Measurements from ENCODE around the gene PIGZ. TPM values are rescaled to one million over a fixed set of nuclear protein-coding genes. Genes with fewer than 3 reads are reported as not detected.

PIGZ gene
- total RNA-seq, 2 donors from 2014 or later, result 0.22 to 0.31 TPM

DNA sequence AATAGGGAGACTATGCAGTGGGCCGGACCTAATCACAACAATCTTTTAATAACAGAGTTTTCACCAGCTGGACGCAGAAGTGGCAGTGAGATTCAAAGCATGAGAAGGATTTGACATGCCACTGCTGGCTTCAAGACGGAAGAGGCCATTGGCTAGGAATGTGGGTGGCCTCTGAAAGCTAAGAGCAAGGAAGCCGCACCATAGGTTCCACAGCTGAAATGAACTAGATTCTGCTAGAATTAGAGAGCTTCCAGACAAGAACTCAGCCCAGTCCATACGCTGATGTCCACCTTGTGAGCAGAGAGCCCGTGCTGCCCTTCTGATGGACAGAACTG, 19.4 kb downstream of the PIGZ start:
- H3K27ac ChIP-seq (ENCODE audit: low read depth, low read length), result no peak overlapping the region
- DNase-seq, result no peak
- H3K9me3 Mint-ChIP-seq, result no peaks in the 10 kb centered on the region
- no peaks in the 10 kb centered on the region for H3K9me3 ChIP-seq (ENCODE audit: control insufficient read depth, low read length)
- peaks cover 4% of the 10 kb centered on the region for H3K4me1 Mint-ChIP-seq
- no peaks in the 10 kb centered on the region for H3K4me1 ChIP-seq (ENCODE audit: control insufficient read depth, insufficient read depth, low read length)
- no peak overlapping the region for H3K4me3 ChIP-seq (ENCODE audit: low read length)
- WGBS, 2 experiments (ENCODE audit: insufficient coverage in 1 of 2, insufficient read length in 1 of 2), result 84 to 88% methylated on average over 5 to 6 of the region's 6 CpGs
- H3K27me3 ChIP-seq (ENCODE audit: control insufficient read depth, insufficient read depth, low read length, poor library complexity, severe bottlenecking), result peaks cover 48% of the 10 kb centered on the region
- H3K27me3 Mint-ChIP-seq (ENCODE audit: insufficient read depth), result peaks cover 37% of the 10 kb centered on the region
- H3K27ac Mint-ChIP-seq, result no peak overlapping the region
- TF ChIP-seq, protein P1, sequence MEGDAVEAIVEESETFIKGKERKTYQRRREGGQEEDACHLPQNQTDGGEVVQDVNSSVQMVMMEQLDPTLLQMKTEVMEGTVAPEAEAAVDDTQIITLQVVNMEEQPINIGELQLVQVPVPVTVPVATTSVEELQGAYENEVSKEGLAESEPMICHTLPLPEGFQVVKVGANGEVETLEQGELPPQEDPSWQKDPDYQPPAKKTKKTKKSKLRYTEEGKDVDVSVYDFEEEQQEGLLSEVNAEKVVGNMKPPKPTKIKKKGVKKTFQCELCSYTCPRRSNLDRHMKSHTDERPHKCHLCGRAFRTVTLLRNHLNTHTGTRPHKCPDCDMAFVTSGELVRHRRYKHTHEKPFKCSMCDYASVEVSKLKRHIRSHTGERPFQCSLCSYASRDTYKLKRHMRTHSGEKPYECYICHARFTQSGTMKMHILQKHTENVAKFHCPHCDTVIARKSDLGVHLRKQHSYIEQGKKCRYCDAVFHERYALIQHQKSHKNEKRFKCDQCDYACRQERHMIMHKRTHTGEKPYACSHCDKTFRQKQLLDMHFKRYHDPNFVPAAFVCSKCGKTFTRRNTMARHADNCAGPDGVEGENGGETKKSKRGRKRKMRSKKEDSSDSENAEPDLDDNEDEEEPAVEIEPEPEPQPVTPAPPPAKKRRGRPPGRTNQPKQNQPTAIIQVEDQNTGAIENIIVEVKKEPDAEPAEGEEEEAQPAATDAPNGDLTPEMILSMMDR (conservative IDR thresholded peaks at IDR 0.05), result no peak
- H3K36me3 Mint-ChIP-seq (ENCODE audit: low read depth), result peaks cover 2% of the 10 kb centered on the region
- peaks cover 3% of the 10 kb centered on the region for H3K36me3 ChIP-seq (ENCODE audit: control insufficient read depth, insufficient read depth, low read length)
- H3K4me3 Mint-ChIP-seq, result no peak overlapping the region
- H3K9ac ChIP-seq (ENCODE audit: extremely low read depth, low read length, poor library complexity, severe bottlenecking), result no peak overlapping the region

DNA sequence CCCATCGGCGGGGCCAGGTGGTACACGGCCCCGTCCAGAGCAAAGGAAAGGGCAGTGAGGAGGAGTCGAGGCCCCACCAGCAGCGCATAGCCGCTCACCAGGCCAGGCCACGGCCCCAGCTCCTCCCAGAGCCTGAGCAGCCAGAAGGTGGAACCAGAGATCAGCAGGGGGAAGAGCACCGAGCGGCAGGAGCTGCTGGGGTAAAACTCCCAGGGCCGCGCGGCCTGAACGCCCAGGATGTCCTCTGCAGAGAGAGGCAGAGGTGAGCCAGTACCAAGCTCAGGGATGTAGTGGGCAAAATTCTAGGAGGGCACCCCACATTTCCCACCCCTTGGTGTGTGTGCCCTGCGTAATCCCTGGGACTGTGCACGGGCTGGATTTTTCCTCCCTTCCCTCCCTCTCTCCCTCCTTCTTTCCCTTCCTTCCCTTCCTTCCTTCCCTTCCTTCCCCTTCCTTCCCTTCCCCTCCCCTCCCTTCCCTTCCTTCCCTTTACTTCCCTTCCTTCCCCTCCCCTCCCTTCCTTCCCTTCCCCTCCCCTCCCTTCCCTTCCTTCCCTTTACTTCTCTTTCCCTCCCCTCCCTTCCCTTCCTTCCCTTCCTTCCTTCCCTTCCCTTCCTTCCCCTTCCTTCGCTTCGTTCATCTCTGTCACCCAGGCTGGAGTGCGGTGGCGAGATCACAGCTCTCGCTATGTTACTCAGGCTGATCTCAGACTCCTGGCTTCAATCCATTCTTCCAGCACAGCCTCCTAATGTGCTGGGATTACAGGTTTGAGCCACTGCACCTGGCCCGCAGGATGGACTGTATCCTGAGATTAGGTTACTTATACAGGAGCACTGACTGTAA, 20.0 kb downstream of the PIGZ start:
- H3K27ac Mint-ChIP-seq, result no peak overlapping the region
- peak; percentile 85 for DNase-seq
- Histone ChIP-seq H3K9me3 (ENCODE audit: control insufficient read depth, low read length) (no peaks in the 10 kb centered on the region), H3K4me3 (ENCODE audit: low read length) (no peak overlapping the region), H3K9ac (ENCODE audit: extremely low read depth, low read length, poor library complexity, severe bottlenecking) (no peak overlapping the region), H3K36me3 (ENCODE audit: control insufficient read depth, insufficient read depth, low read length) (peaks cover 3% of the 10 kb centered on the region), H3K27me3 (ENCODE audit: control insufficient read depth, insufficient read depth, low read length, poor library complexity, severe bottlenecking) (peaks cover 42% of the 10 kb centered on the region), H3K27ac (ENCODE audit: low read depth, low read length) (no peak overlapping the region), H3K4me1 (ENCODE audit: control insufficient read depth, insufficient read depth, low read length) (no peaks in the 10 kb centered on the region)
- WGBS, 2 experiments (ENCODE audit: insufficient coverage in 1 of 2, insufficient read length in 1 of 2), result 75 to 87% methylated on average over 5 to 22 of the region's 22 CpGs
- H3K4me1 Mint-ChIP-seq, result peaks cover 10% of the 10 kb centered on the region
- H3K9me3 Mint-ChIP-seq, result no peaks in the 10 kb centered on the region
- TF ChIP-seq, protein P1 (conservative IDR thresholded peaks at IDR 0.05), result peak; percentile 65
- H3K4me3 Mint-ChIP-seq, result no peak overlapping the region
- peaks cover 2% of the 10 kb centered on the region for H3K36me3 Mint-ChIP-seq (ENCODE audit: low read depth)
- H3K27me3 Mint-ChIP-seq (ENCODE audit: insufficient read depth), result peaks cover 35% of the 10 kb centered on the region

DNA sequence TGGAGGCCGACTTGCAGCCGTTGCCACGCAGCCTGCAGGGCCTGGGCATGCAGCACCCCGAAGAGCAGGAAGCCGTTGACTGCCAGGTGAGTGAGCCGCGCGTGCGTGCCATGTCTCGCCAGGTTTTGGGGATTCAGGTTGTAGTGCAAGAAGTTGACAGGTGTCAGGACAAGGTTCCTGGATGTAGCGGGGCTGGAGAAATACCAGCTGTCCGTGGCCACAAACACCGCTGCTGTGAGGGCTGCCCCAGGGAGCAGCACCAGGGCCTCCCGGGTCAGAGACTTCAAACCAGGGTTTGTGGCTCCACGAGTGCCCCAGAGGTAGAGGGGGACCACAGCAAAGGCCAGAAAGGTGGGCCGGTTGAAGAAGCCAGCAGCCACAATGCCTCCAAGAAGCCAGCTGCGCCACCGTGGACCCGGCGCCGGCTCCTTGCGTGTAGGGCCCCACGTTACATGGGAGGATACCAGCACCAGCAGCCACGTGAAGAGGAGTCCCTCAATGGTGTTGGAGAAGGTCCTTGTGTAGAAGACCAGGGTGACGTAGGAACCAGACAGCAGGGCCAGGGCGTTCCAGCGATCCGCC, 20.7 kb downstream of the PIGZ start:
- peaks cover 2% of the 10 kb centered on the region for H3K36me3 Mint-ChIP-seq (ENCODE audit: low read depth)
- Histone ChIP-seq H3K4me3 (ENCODE audit: low read length) (no peak overlapping the region), H3K27me3 (ENCODE audit: control insufficient read depth, insufficient read depth, low read length, poor library complexity, severe bottlenecking) (peaks cover 35% of the 10 kb centered on the region), H3K4me1 (ENCODE audit: control insufficient read depth, insufficient read depth, low read length) (peaks cover 3% of the 10 kb centered on the region), H3K27ac (ENCODE audit: low read depth, low read length) (no peak overlapping the region), H3K36me3 (ENCODE audit: control insufficient read depth, insufficient read depth, low read length) (peaks cover 3% of the 10 kb centered on the region), H3K9ac (ENCODE audit: extremely low read depth, low read length, poor library complexity, severe bottlenecking) (no peak overlapping the region), H3K9me3 (ENCODE audit: control insufficient read depth, low read length) (no peaks in the 10 kb centered on the region)
- no peak overlapping the region for H3K4me3 Mint-ChIP-seq
- TF ChIP-seq, protein P1 (conservative IDR thresholded peaks at IDR 0.05), result no peak
- no peak for DNase-seq
- H3K4me1 Mint-ChIP-seq, result peaks cover 17% of the 10 kb centered on the region
- H3K27me3 Mint-ChIP-seq (ENCODE audit: insufficient read depth), result peaks cover 28% of the 10 kb centered on the region
- 90 to 93% methylated on average over 18 to 28 of the region's 28 CpGs for WGBS, 2 experiments (ENCODE audit: insufficient coverage in 1 of 2, insufficient read length in 1 of 2)
- H3K9me3 Mint-ChIP-seq, result no peaks in the 10 kb centered on the region
- no peak overlapping the region for H3K27ac Mint-ChIP-seq
